ENCODE results near the gene RALBP1. TPM values are rescaled to one million over a fixed set of nuclear protein-coding genes. Genes with fewer than 3 reads are reported as not detected.

Gene RALBP1
- total and polyA plus RNA-seq, 2 of the 4 experiments (the other 2 are of a cell fraction): 30.6 to 38.2 TPM

DNA sequence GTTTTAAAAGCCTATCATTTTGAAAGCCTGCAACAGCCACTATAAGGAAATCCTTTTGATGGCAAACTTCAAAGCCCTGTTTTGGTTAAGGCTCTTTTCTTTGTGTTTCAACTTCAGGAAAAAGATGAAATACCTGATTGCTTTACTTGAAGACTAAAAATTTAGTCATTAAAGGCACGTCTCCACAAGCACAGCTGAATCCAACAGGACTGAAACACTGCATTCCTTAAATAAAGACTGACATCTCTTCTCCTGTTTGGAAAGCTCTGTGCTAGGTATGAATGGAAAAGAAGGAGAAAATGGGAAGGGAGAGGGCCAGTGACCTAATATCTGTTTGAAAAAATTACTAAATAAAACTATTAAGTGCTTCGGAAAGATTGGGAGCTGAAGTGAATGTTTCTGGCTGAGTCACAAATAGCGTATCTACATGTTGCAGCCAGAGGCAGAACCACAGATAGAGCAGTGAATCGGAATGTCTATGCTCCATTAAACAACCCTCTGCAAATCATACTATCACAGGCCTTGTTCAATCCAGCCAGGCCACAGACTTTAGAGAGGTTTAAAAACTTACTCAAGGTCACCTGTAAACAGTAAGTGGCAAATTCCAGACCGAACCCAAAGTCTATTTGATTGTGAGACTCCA, 21.1 kb upstream of the RALBP1 start:
- Histone ChIP-seq H2BK15ac (ENCODE audit: low read depth, low read length) (no peak overlapping the region), H3K27ac (ENCODE audit: insufficient read depth, low read length) (no peak overlapping the region), H3K36me3 (ENCODE audit: control insufficient read depth, insufficient read depth, low read length) (no peaks in the 10 kb centered on the region), H3K9ac (ENCODE audit: low read depth, low read length) (no peak overlapping the region), H4K8ac (ENCODE audit: low read depth in 2 of 2, low read length in 2 of 2) (no peak overlapping the region), H3K4me3 (ENCODE audit: insufficient read depth, low read depth, low read length) (no peak overlapping the region), H4K20me1 (ENCODE audit: insufficient read depth, low read length) (no peaks in the 10 kb centered on the region), H2AFZ (replicated peaks; ENCODE audit: low read length, poor library complexity) (no peak overlapping the region), H3K56ac (ENCODE audit: extremely low read depth, insufficient read depth, low read length) (no peak overlapping the region), H2BK20ac (ENCODE audit: low read depth, low read length) (no peak overlapping the region), H3K79me1 (ENCODE audit: low read depth in 1 of 2, low read length in 2 of 2) (no peaks in the 10 kb centered on the region), H4K5ac (ENCODE audit: low read depth, low read length) (no peak overlapping the region), H3K4ac (ENCODE audit: low read depth, low read length) (no peak overlapping the region), H3K14ac (replicated peaks; ENCODE audit: low read depth, low read length) (no peak overlapping the region), H3K23ac (ENCODE audit: low read depth, low read length) (no peak overlapping the region), H3K18ac (ENCODE audit: low read depth, low read length) (no peak overlapping the region), H3K4me1 (ENCODE audit: control insufficient read depth, insufficient read depth, low read length) (no peaks in the 10 kb centered on the region), H3K9me3 (ENCODE audit: control insufficient read depth, insufficient read depth, low read length) (peaks cover 15% of the 10 kb centered on the region; the same call in 1 of the 2 replicates), H4K91ac (ENCODE audit: insufficient read depth, low read depth, low read length) (no peak overlapping the region), H3K4me2 (ENCODE audit: low read depth, low read length) (peak overlapping the region; percentile 36; the same call in 1 of the 2 replicates), H2BK120ac (ENCODE audit: low read depth, low read length) (no peak overlapping the region), H3K9me1 (ENCODE audit: insufficient read depth, low read length) (peaks cover 3% of the 10 kb centered on the region; the same call in 1 of the 2 replicates), H3K27me3 (ENCODE audit: control insufficient read depth, insufficient read depth, low read length) (no peaks in the 10 kb centered on the region; the same call in 1 of the 2 replicates), H2AK5ac (ENCODE audit: low read depth, low read length) (no peak overlapping the region), H2BK5ac (ENCODE audit: low read depth, low read length, poor library complexity, severe bottlenecking) (no peak overlapping the region), H2AK9ac (replicated peaks; ENCODE audit: low read depth, low read length, poor library complexity) (no peak overlapping the region)
- TF ChIP-seq MAZ (IDR thresholded peaks at IDR 0.05; ENCODE audit: borderline replicate concordance, low read depth, low read length): no peak
- no peak for TF ChIP-seq POLR2A (IDR thresholded peaks at IDR 0.05; ENCODE audit: low read depth, low read length)
- TF ChIP-seq SMC3 (IDR thresholded peaks at IDR 0.05; ENCODE audit: low read depth, low read length): no peak
- no peak for TF ChIP-seq RAD21 (IDR thresholded peaks at IDR 0.05; ENCODE audit: low read length)
- no peak for TF ChIP-seq BHLHE40 (IDR thresholded peaks at IDR 0.05; ENCODE audit: low read depth, low read length)
- TF ChIP-seq MAFK (IDR thresholded peaks at IDR 0.05; ENCODE audit: low read depth, low read length): no peak
- TF ChIP-seq FOS (IDR thresholded peaks at IDR 0.05; ENCODE audit: low read depth, low read length): no peak
- no peak for TF ChIP-seq ELK1 (IDR thresholded peaks at IDR 0.05; ENCODE audit: borderline replicate concordance, low read depth, low read length)
- TF ChIP-seq, protein P1, sequence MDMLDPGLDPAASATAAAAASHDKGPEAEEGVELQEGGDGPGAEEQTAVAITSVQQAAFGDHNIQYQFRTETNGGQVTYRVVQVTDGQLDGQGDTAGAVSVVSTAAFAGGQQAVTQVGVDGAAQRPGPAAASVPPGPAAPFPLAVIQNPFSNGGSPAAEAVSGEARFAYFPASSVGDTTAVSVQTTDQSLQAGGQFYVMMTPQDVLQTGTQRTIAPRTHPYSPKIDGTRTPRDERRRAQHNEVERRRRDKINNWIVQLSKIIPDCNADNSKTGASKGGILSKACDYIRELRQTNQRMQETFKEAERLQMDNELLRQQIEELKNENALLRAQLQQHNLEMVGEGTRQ (IDR thresholded peaks at IDR 0.05; ENCODE audit: low read depth, low read length): no peak
- no peak for TF ChIP-seq CEBPB (IDR thresholded peaks at IDR 0.05; ENCODE audit: low read depth, low read length)
- no peak for TF ChIP-seq NFE2L2 (IDR thresholded peaks at IDR 0.05; ENCODE audit: low read depth, low read length)
- TF ChIP-seq, protein P2, sequence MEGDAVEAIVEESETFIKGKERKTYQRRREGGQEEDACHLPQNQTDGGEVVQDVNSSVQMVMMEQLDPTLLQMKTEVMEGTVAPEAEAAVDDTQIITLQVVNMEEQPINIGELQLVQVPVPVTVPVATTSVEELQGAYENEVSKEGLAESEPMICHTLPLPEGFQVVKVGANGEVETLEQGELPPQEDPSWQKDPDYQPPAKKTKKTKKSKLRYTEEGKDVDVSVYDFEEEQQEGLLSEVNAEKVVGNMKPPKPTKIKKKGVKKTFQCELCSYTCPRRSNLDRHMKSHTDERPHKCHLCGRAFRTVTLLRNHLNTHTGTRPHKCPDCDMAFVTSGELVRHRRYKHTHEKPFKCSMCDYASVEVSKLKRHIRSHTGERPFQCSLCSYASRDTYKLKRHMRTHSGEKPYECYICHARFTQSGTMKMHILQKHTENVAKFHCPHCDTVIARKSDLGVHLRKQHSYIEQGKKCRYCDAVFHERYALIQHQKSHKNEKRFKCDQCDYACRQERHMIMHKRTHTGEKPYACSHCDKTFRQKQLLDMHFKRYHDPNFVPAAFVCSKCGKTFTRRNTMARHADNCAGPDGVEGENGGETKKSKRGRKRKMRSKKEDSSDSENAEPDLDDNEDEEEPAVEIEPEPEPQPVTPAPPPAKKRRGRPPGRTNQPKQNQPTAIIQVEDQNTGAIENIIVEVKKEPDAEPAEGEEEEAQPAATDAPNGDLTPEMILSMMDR (conservative IDR thresholded peaks at IDR 0.05; ENCODE audit: low read depth, low read length): no peak
- TF ChIP-seq CHD1 (IDR thresholded peaks at IDR 0.05; ENCODE audit: low read depth, low read length): no peak
- 100% methylated on average over 1 of the region's 5 CpGs; no CpG with 5 or more reads in 1 of the 2 experiments for WGBS, 2 experiments (ENCODE audit: extremely low coverage in 2 of 2, insufficient read length in 1 of 2)
- peak; percentile 49 for DNase-seq
- intact Hi-C loops (cut with micrococcal nuclease) (no loop called here), in situ Hi-C loops (cut with MboI; ENCODE audit: low sequenced_read_pairs) (no loop called here), dilution Hi-C loops (cut with HindIII; ENCODE audit: low sequenced_read_pairs, unreplicated experiment) (no loop called here)
- BruUV-seq (replicated peaks): no TSS peak
- POLR2A ChIA-PET (ENCODE audit: unreplicated experiment): no interaction called here
- CTCF ChIA-PET: no interaction called here
- peak; percentile 64 for ATAC-seq (ENCODE audit: low read depth)
